Tibial nerve (tissue), 3 donors: ENCODE measurements around the gene ZNF474.

ENCODE experiments used
- POLR2A ChIP-seq, 2 donors: fragments of 450-650 bp; IDR thresholded peaks; one replicate each; pipeline ENCODE4 v1.6.1; 2017; ENCODE audit warnings: antibody characterized with exemption in 2 of 2, mild to moderate bottlenecking in 2 of 2, moderate library complexity in 2 of 2
- TF ChIP-seq, protein P1 (sequence below), 5 experiments: fragments of 200-600 bp in 3 of 5; fragments of 450-650 bp in 2 of 5; sonication (generic) in 3 of 5; IDR thresholded peaks; one replicate each; pipeline ENCODE4 v1.5.1; 2016 to 2019; ENCODE audit warnings: antibody characterized with exemption in 5 of 5, mild to moderate bottlenecking in 3 of 5, moderate library complexity in 2 of 5

DNA sequence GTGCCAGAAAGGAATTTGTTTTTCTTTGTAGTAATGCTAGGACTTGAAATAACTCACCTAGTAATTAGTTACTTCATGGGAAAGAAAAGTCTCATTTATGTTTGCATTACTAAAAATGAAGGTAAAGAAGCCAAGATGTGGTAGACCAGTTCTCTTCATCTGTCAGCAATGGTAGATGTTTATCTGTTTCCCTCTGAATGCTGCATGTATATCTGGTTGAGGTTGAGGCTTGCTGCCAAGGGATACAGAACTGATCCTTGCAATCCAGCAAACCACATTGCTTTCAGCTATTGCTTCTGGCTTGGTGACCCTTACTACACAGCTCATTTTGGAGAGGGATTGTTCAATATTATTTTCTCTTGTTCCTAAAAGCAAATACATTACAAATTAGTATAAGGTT, 73.6 kb downstream of the ZNF474 start:
- TF ChIP-seq, protein P1, sequence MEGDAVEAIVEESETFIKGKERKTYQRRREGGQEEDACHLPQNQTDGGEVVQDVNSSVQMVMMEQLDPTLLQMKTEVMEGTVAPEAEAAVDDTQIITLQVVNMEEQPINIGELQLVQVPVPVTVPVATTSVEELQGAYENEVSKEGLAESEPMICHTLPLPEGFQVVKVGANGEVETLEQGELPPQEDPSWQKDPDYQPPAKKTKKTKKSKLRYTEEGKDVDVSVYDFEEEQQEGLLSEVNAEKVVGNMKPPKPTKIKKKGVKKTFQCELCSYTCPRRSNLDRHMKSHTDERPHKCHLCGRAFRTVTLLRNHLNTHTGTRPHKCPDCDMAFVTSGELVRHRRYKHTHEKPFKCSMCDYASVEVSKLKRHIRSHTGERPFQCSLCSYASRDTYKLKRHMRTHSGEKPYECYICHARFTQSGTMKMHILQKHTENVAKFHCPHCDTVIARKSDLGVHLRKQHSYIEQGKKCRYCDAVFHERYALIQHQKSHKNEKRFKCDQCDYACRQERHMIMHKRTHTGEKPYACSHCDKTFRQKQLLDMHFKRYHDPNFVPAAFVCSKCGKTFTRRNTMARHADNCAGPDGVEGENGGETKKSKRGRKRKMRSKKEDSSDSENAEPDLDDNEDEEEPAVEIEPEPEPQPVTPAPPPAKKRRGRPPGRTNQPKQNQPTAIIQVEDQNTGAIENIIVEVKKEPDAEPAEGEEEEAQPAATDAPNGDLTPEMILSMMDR (IDR thresholded peaks at IDR 0.05) = no peak
- no peak for TF ChIP-seq POLR2A (IDR thresholded peaks at IDR 0.05)
